Activated effector memory CD4-positive, alpha-beta T cell treated with Interleukin-2 at 50 U/mL for 16 hours (primary cell): ENCODE measurements around the gene DOCK8.
A peak's percentile ranks its signal among the peaks of the same experiment; 100 is the strongest.

ENCODE experiments used
- DNase-seq: peaks from one replicate; pipeline ENCODE4 v3.0.0-alpha.2; 2020

DOCK8 gene

GRCh38 chr9:469672-470551 lies 255.2 kb downstream of the DOCK8 start:
- peak; percentile 78 for DNase-seq

- no peak for DNase-seq
Measured at GRCh38 chr9:470552-471194, 256.0 kb downstream of the DOCK8 start.

- DNase-seq: no peak
Measured at GRCh38 chr9:471320-471719, 256.7 kb downstream of the DOCK8 start.

- no peak for DNase-seq
Measured at GRCh38 chr9:472479-473075, 257.9 kb downstream of the DOCK8 start.

- DNase-seq: no peak
Measured at GRCh38 chr9:477193-477592, 262.5 kb downstream of the DOCK8 start.

GRCh38 chr9:479304-479970 lies 264.8 kb downstream of the DOCK8 start:
- no peak for DNase-seq

GRCh38 chr9:479971-480350 lies 265.3 kb downstream of the DOCK8 start:
- DNase-seq: no peak

GRCh38 chr9:482739-483138 lies 268.1 kb downstream of the DOCK8 start:
- no peak for DNase-seq

GRCh38 chr9:486156-486555 lies 271.5 kb downstream of the DOCK8 start:
- DNase-seq: no peak

- no peak for DNase-seq
Measured at GRCh38 chr9:487429-487828, 272.8 kb downstream of the DOCK8 start.

- DNase-seq: no peak
Measured at GRCh38 chr9:488448-488847, 273.8 kb downstream of the DOCK8 start.

GRCh38 chr9:489198-490197 lies 274.8 kb downstream of the DOCK8 start:
- no peak for DNase-seq

GRCh38 chr9:494764-495163 lies 280.1 kb downstream of the DOCK8 start:
- no peak for DNase-seq

GRCh38 chr9:495739-496138 lies 281.1 kb downstream of the DOCK8 start:
- DNase-seq: no peak

GRCh38 chr9:503326-503725 lies 288.7 kb downstream of the DOCK8 start:
- DNase-seq: no peak

- DNase-seq: peak; percentile 75
Measured at GRCh38 chr9:503881-504852, 289.5 kb downstream of the DOCK8 start, which contains the start of gene KANK1. Gene KANK1 (plus strand): TSS chr9:504695.

- no peak for DNase-seq
Measured at GRCh38 chr9:504921-505740, 290.5 kb downstream of the DOCK8 start.

- DNase-seq: no peak
Measured at GRCh38 chr9:505741-506059, 291.0 kb downstream of the DOCK8 start.

- DNase-seq: no peak
Measured at GRCh38 chr9:506281-506680, 291.6 kb downstream of the DOCK8 start.

GRCh38 chr9:511861-512260 lies 297.2 kb downstream of the DOCK8 start:
- no peak for DNase-seq
